Measurements from ENCODE around the gene PFKFB2. TPM values are rescaled to one million over a fixed set of nuclear protein-coding genes. Genes with fewer than 3 reads are reported as not detected.

PFKFB2 gene
- total RNA-seq, 2 donors from 2014 or later, result 5.6 to 6.1 TPM

DNA sequence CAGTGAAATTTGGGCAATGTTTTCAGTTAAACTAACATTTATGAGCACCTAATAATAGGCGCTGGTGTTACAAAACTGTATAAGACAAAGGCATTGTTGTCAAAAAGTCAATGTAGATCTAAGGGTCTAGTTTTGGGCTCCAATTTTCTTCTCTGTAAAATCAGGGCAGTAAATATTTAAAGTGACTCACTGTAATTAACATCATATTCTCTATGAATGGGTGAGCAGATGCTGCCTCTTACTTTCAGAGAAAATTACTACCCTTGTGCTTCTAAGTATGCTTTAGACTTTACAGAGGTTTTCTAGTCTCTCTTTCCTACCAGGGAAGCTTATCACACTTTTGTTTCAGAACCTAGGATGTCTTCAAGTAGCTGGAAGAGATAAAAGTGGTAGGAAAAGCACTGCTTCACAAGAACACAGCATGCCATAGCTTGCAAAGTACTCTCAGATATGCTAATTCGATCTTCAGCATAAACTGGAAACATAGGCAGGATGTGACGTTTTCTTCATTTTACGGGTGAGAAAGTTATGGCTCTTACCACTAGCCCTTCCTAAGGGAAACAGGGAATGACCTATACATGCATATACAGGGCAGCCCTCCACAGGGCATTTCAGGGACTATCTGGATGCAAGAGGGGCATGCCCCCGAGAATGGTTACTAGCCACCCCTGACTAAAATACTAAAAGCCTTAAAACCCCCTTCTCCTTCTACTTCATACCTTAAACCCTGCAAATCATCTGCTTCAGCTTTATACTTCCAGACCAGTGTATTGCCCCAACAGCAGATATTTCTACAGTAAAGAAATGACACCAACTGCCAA is 23.2 kb upstream of the PFKFB2 start:
- Histone ChIP-seq H3K4me1 (replicated peaks) (peaks cover 13% of the 10 kb centered on the region), H3K9me3 (no peaks in the 10 kb centered on the region), H3K4me3 (peak overlapping the region; percentile 41 to 55), H3K27me3 (replicated peaks; ENCODE audit: insufficient read depth) (no peaks in the 10 kb centered on the region), H3K36me3 (no peaks in the 10 kb centered on the region), H3K27ac (peak overlapping the region; percentile 85 to 94)
- DNase-seq (ENCODE audit: low spot score), result no peak
- TF ChIP-seq POLR2A (IDR thresholded peaks at IDR 0.05), result peak; percentile 27
- TF ChIP-seq POLR2AphosphoS5 (IDR thresholded peaks at IDR 0.05), result no peak
- intact Hi-C loops (cut with DNase I), result no loop called here
- WGBS, result 44% methylated on average over 5 of the region's 5 CpGs

DNA sequence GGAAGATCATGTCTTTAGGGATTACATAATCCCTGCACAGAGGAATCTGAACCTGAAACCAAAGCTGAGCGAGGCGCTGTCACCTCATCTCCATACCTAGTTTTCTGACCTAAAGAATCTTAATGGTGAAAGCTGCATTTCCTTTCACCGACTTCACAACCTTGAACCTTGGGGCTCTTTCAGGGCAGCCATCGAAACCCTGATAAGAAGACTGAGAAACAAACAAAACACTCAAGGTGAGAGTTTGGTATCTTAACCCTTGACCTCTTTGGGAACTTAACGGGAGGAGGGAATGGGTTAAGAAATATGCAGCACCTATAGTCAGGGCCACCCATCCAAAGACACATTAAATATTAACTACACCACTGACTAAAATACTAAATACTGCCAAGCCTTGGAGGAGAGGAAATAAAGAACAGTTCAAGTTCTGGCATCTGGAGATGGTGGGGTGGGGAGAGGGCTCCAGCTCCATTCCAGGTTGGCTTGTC is 22.5 kb upstream of the PFKFB2 start:
- peak overlapping the region; percentile 85 to 94 for H3K27ac ChIP-seq
- no peak for DNase-seq (ENCODE audit: low spot score)
- no peak for TF ChIP-seq POLR2A (IDR thresholded peaks at IDR 0.05)
- TF ChIP-seq, protein P1, sequence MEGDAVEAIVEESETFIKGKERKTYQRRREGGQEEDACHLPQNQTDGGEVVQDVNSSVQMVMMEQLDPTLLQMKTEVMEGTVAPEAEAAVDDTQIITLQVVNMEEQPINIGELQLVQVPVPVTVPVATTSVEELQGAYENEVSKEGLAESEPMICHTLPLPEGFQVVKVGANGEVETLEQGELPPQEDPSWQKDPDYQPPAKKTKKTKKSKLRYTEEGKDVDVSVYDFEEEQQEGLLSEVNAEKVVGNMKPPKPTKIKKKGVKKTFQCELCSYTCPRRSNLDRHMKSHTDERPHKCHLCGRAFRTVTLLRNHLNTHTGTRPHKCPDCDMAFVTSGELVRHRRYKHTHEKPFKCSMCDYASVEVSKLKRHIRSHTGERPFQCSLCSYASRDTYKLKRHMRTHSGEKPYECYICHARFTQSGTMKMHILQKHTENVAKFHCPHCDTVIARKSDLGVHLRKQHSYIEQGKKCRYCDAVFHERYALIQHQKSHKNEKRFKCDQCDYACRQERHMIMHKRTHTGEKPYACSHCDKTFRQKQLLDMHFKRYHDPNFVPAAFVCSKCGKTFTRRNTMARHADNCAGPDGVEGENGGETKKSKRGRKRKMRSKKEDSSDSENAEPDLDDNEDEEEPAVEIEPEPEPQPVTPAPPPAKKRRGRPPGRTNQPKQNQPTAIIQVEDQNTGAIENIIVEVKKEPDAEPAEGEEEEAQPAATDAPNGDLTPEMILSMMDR (IDR thresholded peaks at IDR 0.05), result no peak
- TF ChIP-seq POLR2AphosphoS5 (IDR thresholded peaks at IDR 0.05), result no peak

DNA sequence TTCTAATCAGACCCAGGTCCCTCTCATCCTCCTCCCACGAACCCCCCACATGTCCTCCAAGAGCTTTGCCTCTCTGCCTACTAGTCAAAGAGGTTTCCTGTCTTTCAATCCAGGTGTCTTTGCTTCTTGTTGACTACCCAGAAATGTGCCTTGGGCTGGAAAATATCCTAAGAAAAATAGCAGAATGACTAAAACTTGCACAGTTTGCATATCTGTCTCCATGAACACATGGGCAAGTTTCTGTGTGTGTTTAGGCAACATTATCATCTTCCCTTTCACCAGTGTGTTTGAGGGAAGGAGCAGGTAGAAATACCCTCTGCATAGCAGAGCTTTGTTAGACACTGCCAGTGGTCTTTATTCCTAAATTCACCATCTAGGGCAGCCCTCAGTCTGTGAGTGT is 22.1 kb upstream of the PFKFB2 start:
- Histone ChIP-seq H3K27ac (peak overlapping the region; percentile 85 to 94), H3K9me3 (no peaks in the 10 kb centered on the region), H3K27me3 (replicated peaks; ENCODE audit: insufficient read depth) (no peaks in the 10 kb centered on the region), H3K4me1 (replicated peaks) (peaks cover 9% of the 10 kb centered on the region), H3K4me3 (peak overlapping the region; percentile 41 to 55), H3K36me3 (no peaks in the 10 kb centered on the region)
- intact Hi-C loops (cut with DNase I), result no loop called here
- TF ChIP-seq POLR2A (IDR thresholded peaks at IDR 0.05), result no peak
- no peak for TF ChIP-seq POLR2AphosphoS5 (IDR thresholded peaks at IDR 0.05)
- TF ChIP-seq, protein P1 (IDR thresholded peaks at IDR 0.05), result no peak
- no peak for DNase-seq (ENCODE audit: low spot score)
- WGBS, result 43% methylated on average over 1 of the region's 1 CpG

More for the DNA sequence above, 22.5 kb upstream of the PFKFB2 start:
- 69% methylated on average over 5 of the region's 5 CpGs for WGBS
- H3K4me3 ChIP-seq, result peak overlapping the region; percentile 41 to 55
- H3K36me3 ChIP-seq, result no peaks in the 10 kb centered on the region
- intact Hi-C loops (cut with DNase I), result no loop called here
- no peaks in the 10 kb centered on the region for H3K27me3 ChIP-seq (replicated peaks; ENCODE audit: insufficient read depth)
- H3K9me3 ChIP-seq, result no peaks in the 10 kb centered on the region
- H3K4me1 ChIP-seq (replicated peaks), result peaks cover 9% of the 10 kb centered on the region

DNA sequence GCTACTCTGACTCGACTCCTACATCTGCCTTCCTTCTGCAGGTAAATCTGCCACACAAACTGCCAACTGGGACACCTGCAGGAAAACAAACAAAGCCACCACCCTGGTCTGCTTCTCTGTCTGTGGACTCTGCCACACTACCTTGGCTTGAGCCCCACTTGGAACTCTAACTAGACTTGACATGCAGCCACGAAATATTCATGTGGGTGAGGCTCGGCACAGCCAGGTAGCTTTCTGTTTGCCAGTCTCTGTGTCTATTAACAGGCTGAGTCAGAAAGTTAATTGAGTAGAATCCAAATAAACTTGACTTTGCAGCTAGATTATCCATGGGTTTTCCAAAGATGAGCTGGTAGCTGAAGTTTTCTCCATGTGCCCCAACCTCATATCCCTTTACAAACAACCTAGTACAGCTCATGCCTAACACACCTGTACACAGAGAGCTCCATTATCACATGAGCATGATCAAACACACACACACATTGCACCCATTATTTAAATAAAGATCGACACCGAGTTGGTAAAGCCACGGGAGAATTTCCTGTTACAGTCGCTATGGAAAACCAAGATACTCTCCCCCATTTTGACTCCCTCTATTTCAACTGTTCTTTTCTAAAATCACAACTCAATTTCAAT is 21.3 kb upstream of the PFKFB2 start:
- DNase-seq (ENCODE audit: low spot score), result peak; percentile 95
- H3K36me3 ChIP-seq, result no peaks in the 10 kb centered on the region
- no peaks in the 10 kb centered on the region for H3K27me3 ChIP-seq (replicated peaks; ENCODE audit: insufficient read depth)
- intact Hi-C loops (cut with DNase I), result no loop called here
- H3K27ac ChIP-seq, result peak overlapping the region; percentile 85 to 94
- peaks cover 4% of the 10 kb centered on the region for H3K4me1 ChIP-seq (replicated peaks)
- H3K9me3 ChIP-seq, result no peaks in the 10 kb centered on the region
- WGBS, result 40% methylated on average over 7 of the region's 7 CpGs
- peak overlapping the region; percentile 41 to 55 for H3K4me3 ChIP-seq
- peak; percentile 54 for TF ChIP-seq POLR2A (IDR thresholded peaks at IDR 0.05)
- peak; percentile 93 for TF ChIP-seq POLR2AphosphoS5 (IDR thresholded peaks at IDR 0.05)
- TF ChIP-seq, protein P1 (IDR thresholded peaks at IDR 0.05), result no peak

DNA sequence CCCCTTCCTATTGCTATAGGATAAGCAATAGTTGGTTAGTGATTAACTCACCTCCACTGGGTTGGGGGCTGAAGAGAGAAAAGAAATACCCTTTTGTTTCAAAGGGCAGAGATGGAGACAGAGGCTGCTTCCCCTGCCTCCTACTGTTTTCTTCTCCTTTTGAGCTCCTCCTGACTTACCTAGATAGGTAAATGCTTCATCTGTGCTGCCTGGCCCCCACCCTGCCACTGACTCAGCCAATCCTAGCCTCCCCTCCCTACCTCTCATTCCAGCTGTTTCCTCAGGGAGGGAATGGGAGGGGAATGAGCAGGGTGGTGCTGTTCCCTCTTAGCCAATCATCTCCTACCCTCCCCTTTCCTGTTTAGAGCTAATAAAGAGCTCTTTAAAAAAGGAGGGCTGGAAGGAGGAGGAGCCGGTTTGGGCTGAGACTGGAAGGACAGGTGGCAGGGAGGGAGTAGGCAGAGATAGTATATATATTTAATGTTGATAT is 20.5 kb upstream of the PFKFB2 start, which contains the start of gene C1orf116:
Gene C1orf116, minus strand, starts transcription at position 229 of the 490 bp plus-strand sequence. CDS start 5,158 bp downstream, outside the sequence.
- H3K27me3 ChIP-seq (replicated peaks; ENCODE audit: insufficient read depth), result no peaks in the 10 kb centered on the region
- H3K9me3 ChIP-seq, result no peaks in the 10 kb centered on the region
- no peaks in the 10 kb centered on the region for H3K36me3 ChIP-seq
- H3K4me1 ChIP-seq (replicated peaks), result peaks cover 3% of the 10 kb centered on the region
- intact Hi-C loops (cut with DNase I), result no loop called here
- H3K4me3 ChIP-seq, result peak within 1 kb of the TSS; percentile 41 to 55
- TF ChIP-seq POLR2AphosphoS5 (IDR thresholded peaks at IDR 0.05), result peak; percentile 98
- TF ChIP-seq POLR2A (IDR thresholded peaks at IDR 0.05), result peak; percentile 90
- TF ChIP-seq, protein P1 (IDR thresholded peaks at IDR 0.05), result no peak
- peak; percentile 93 for DNase-seq (ENCODE audit: low spot score)
- peak within 1 kb of the TSS; percentile 85 to 94 for H3K27ac ChIP-seq
- 4% methylated on average over 1 of the region's 1 CpG for WGBS
